ENCODE measurements around the gene UGT2B10.

Gene UGT2B10

GRCh38 chr4:68831642-68832041 is 15.8 kb downstream of the UGT2B10 start:
- H2AK5ac ChIP-seq (ENCODE audit: low read length): no peak overlapping the region
- no peaks in the 10 kb centered on the region for H3K36me3 ChIP-seq (ENCODE audit: control insufficient read depth, insufficient read depth, low read length)
- no peak overlapping the region for H3K56ac ChIP-seq (ENCODE audit: low read length)
- no peaks in the 10 kb centered on the region for H3K4me1 ChIP-seq (ENCODE audit: control insufficient read depth, low read depth, low read length)
- no peak overlapping the region for H4K5ac ChIP-seq (ENCODE audit: low read length)
- H3K9ac ChIP-seq (ENCODE audit: low read length): no peak overlapping the region
- H3K27ac ChIP-seq (ENCODE audit: low read depth, low read length): no peak overlapping the region
- no peak overlapping the region for H3K18ac ChIP-seq (ENCODE audit: low read length)
- no peak overlapping the region for H2BK5ac ChIP-seq (ENCODE audit: low read length)
- H4K8ac ChIP-seq (ENCODE audit: low read depth, low read length): no peak overlapping the region
- H3K23ac ChIP-seq (ENCODE audit: low read length): no peak overlapping the region
- no peaks in the 10 kb centered on the region for H3K79me2 ChIP-seq (ENCODE audit: control insufficient read depth, insufficient read depth, low read length)
- H2BK120ac ChIP-seq (ENCODE audit: low read depth, low read length): no peak overlapping the region
- no peak overlapping the region for H3K4ac ChIP-seq (ENCODE audit: low read depth, low read length)
- DNase-seq: no peak
- H3K4me3 ChIP-seq (ENCODE audit: low read length): no peak overlapping the region
- no peaks in the 10 kb centered on the region for H3K79me1 ChIP-seq (ENCODE audit: low read length)
- no peaks in the 10 kb centered on the region for H3K27me3 ChIP-seq (ENCODE audit: insufficient read depth, low read length, poor library complexity)
- no peak overlapping the region for H2BK15ac ChIP-seq (replicated peaks; ENCODE audit: low read depth)
- no peak overlapping the region for H3K4me2 ChIP-seq (ENCODE audit: low read length)

GRCh38 chr4:68850293-68850692 is 34.5 kb downstream of the UGT2B10 start:
- Histone ChIP-seq H4K5ac (ENCODE audit: low read length) (no peak overlapping the region), H2BK15ac (replicated peaks; ENCODE audit: low read depth) (no peak overlapping the region), H3K79me2 (ENCODE audit: control insufficient read depth, insufficient read depth, low read length) (no peaks in the 10 kb centered on the region), H3K4me2 (ENCODE audit: low read length) (no peak overlapping the region), H3K18ac (ENCODE audit: low read length) (no peak overlapping the region), H3K4me1 (ENCODE audit: control insufficient read depth, low read depth, low read length) (no peaks in the 10 kb centered on the region), H3K27ac (ENCODE audit: low read depth, low read length) (no peak overlapping the region), H3K36me3 (ENCODE audit: control insufficient read depth, insufficient read depth, low read length) (no peaks in the 10 kb centered on the region), H3K27me3 (ENCODE audit: insufficient read depth, low read length, poor library complexity) (no peaks in the 10 kb centered on the region), H2AK5ac (ENCODE audit: low read length) (no peak overlapping the region), H3K56ac (ENCODE audit: low read length) (no peak overlapping the region), H2BK120ac (ENCODE audit: low read depth, low read length) (no peak overlapping the region), H3K4me3 (ENCODE audit: low read length) (no peak overlapping the region), H3K4ac (ENCODE audit: low read depth, low read length) (no peak overlapping the region), H4K8ac (ENCODE audit: low read depth, low read length) (no peak overlapping the region), H3K79me1 (ENCODE audit: low read length) (no peaks in the 10 kb centered on the region), H3K9ac (ENCODE audit: low read length) (no peak overlapping the region), H3K23ac (ENCODE audit: low read length) (no peak overlapping the region), H2BK5ac (ENCODE audit: low read length) (no peak overlapping the region)
- no CpG with 5 or more reads among the region's 3 CpGs for WGBS (ENCODE audit: extremely low coverage, insufficient coverage, low lambda C conversion rate)
- DNase-seq: no peak

GRCh38 chr4:68855771-68856170 is 40.0 kb downstream of the UGT2B10 start:
- H3K4me3 ChIP-seq (ENCODE audit: low read length): no peak overlapping the region
- no peaks in the 10 kb centered on the region for H3K79me2 ChIP-seq (ENCODE audit: control insufficient read depth, insufficient read depth, low read length)
- no peak overlapping the region for H3K27ac ChIP-seq (ENCODE audit: low read depth, low read length)
- H3K18ac ChIP-seq (ENCODE audit: low read length): no peak overlapping the region
- no peaks in the 10 kb centered on the region for H3K79me1 ChIP-seq (ENCODE audit: low read length)
- no peaks in the 10 kb centered on the region for H3K4me1 ChIP-seq (ENCODE audit: control insufficient read depth, low read depth, low read length)
- H3K27me3 ChIP-seq (ENCODE audit: insufficient read depth, low read length, poor library complexity): no peaks in the 10 kb centered on the region
- no peak overlapping the region for H2BK5ac ChIP-seq (ENCODE audit: low read length)
- H3K23ac ChIP-seq (ENCODE audit: low read length): no peak overlapping the region
- H3K36me3 ChIP-seq (ENCODE audit: control insufficient read depth, insufficient read depth, low read length): no peaks in the 10 kb centered on the region
- no peak overlapping the region for H3K56ac ChIP-seq (ENCODE audit: low read length)
- H4K5ac ChIP-seq (ENCODE audit: low read length): no peak overlapping the region
- no peak overlapping the region for H2BK120ac ChIP-seq (ENCODE audit: low read depth, low read length)
- no peak overlapping the region for H3K4ac ChIP-seq (ENCODE audit: low read depth, low read length)
- H2AK5ac ChIP-seq (ENCODE audit: low read length): no peak overlapping the region
- H3K4me2 ChIP-seq (ENCODE audit: low read length): no peak overlapping the region
- peak; percentile 22 for DNase-seq
- H4K8ac ChIP-seq (ENCODE audit: low read depth, low read length): no peak overlapping the region
- H3K9ac ChIP-seq (ENCODE audit: low read length): no peak overlapping the region
- no CpG with 5 or more reads among the region's 2 CpGs for WGBS (ENCODE audit: extremely low coverage, insufficient coverage, low lambda C conversion rate)
- H2BK15ac ChIP-seq (replicated peaks; ENCODE audit: low read depth): no peak overlapping the region

- Histone ChIP-seq H3K56ac (ENCODE audit: low read length) (no peak overlapping the region), H3K36me3 (ENCODE audit: control insufficient read depth, insufficient read depth, low read length) (no peaks in the 10 kb centered on the region), H3K4me3 (ENCODE audit: low read length) (no peak overlapping the region), H3K27me3 (ENCODE audit: insufficient read depth, low read length, poor library complexity) (no peaks in the 10 kb centered on the region), H4K5ac (ENCODE audit: low read length) (no peak overlapping the region), H2BK5ac (ENCODE audit: low read length) (no peak overlapping the region), H3K27ac (ENCODE audit: low read depth, low read length) (no peak overlapping the region), H4K8ac (ENCODE audit: low read depth, low read length) (no peak overlapping the region), H3K4me1 (ENCODE audit: control insufficient read depth, low read depth, low read length) (no peaks in the 10 kb centered on the region), H3K4me2 (ENCODE audit: low read length) (no peak overlapping the region), H3K18ac (ENCODE audit: low read length) (no peak overlapping the region), H2BK15ac (replicated peaks; ENCODE audit: low read depth) (no peak overlapping the region), H3K79me1 (ENCODE audit: low read length) (no peaks in the 10 kb centered on the region), H3K79me2 (ENCODE audit: control insufficient read depth, insufficient read depth, low read length) (no peaks in the 10 kb centered on the region), H2AK5ac (ENCODE audit: low read length) (no peak overlapping the region), H2BK120ac (ENCODE audit: low read depth, low read length) (no peak overlapping the region), H3K23ac (ENCODE audit: low read length) (no peak overlapping the region), H3K4ac (ENCODE audit: low read depth, low read length) (no peak overlapping the region), H3K9ac (ENCODE audit: low read length) (no peak overlapping the region)
- DNase-seq: no peak
Observed at GRCh38 chr4:68858039-68858438, 42.2 kb downstream of the UGT2B10 start.

GRCh38 chr4:68859655-68860054 is 43.9 kb downstream of the UGT2B10 start:
- H3K4me1 ChIP-seq (ENCODE audit: control insufficient read depth, low read depth, low read length): no peaks in the 10 kb centered on the region
- no peak overlapping the region for H3K23ac ChIP-seq (ENCODE audit: low read length)
- H3K27me3 ChIP-seq (ENCODE audit: insufficient read depth, low read length, poor library complexity): no peaks in the 10 kb centered on the region
- no peak overlapping the region for H4K8ac ChIP-seq (ENCODE audit: low read depth, low read length)
- no peak overlapping the region for H2BK5ac ChIP-seq (ENCODE audit: low read length)
- no peak overlapping the region for H2BK120ac ChIP-seq (ENCODE audit: low read depth, low read length)
- H3K4me3 ChIP-seq (ENCODE audit: low read length): no peak overlapping the region
- H2BK15ac ChIP-seq (replicated peaks; ENCODE audit: low read depth): no peak overlapping the region
- WGBS (ENCODE audit: extremely low coverage, insufficient coverage, low lambda C conversion rate): no CpG with 5 or more reads among the region's 1 CpG
- H3K4ac ChIP-seq (ENCODE audit: low read depth, low read length): no peak overlapping the region
- no peak overlapping the region for H3K4me2 ChIP-seq (ENCODE audit: low read length)
- H3K36me3 ChIP-seq (ENCODE audit: control insufficient read depth, insufficient read depth, low read length): no peaks in the 10 kb centered on the region
- H3K9ac ChIP-seq (ENCODE audit: low read length): no peak overlapping the region
- no peak for DNase-seq
- H3K79me2 ChIP-seq (ENCODE audit: control insufficient read depth, insufficient read depth, low read length): no peaks in the 10 kb centered on the region
- H3K56ac ChIP-seq (ENCODE audit: low read length): no peak overlapping the region
- no peak overlapping the region for H2AK5ac ChIP-seq (ENCODE audit: low read length)
- no peaks in the 10 kb centered on the region for H3K79me1 ChIP-seq (ENCODE audit: low read length)
- H3K18ac ChIP-seq (ENCODE audit: low read length): no peak overlapping the region
- H4K5ac ChIP-seq (ENCODE audit: low read length): no peak overlapping the region
- no peak overlapping the region for H3K27ac ChIP-seq (ENCODE audit: low read depth, low read length)

- Histone ChIP-seq H3K4me1 (ENCODE audit: control insufficient read depth, low read depth, low read length) (no peaks in the 10 kb centered on the region), H3K4me3 (ENCODE audit: low read length) (no peak overlapping the region), H3K36me3 (ENCODE audit: control insufficient read depth, insufficient read depth, low read length) (no peaks in the 10 kb centered on the region), H2BK15ac (replicated peaks; ENCODE audit: low read depth) (no peak overlapping the region), H4K8ac (ENCODE audit: low read depth, low read length) (no peak overlapping the region), H3K27ac (ENCODE audit: low read depth, low read length) (no peak overlapping the region), H3K4me2 (ENCODE audit: low read length) (no peak overlapping the region), H4K5ac (ENCODE audit: low read length) (no peak overlapping the region), H3K27me3 (ENCODE audit: insufficient read depth, low read length, poor library complexity) (no peaks in the 10 kb centered on the region), H3K79me1 (ENCODE audit: low read length) (no peaks in the 10 kb centered on the region), H2AK5ac (ENCODE audit: low read length) (no peak overlapping the region), H3K18ac (ENCODE audit: low read length) (no peak overlapping the region), H2BK120ac (ENCODE audit: low read depth, low read length) (no peak overlapping the region), H3K56ac (ENCODE audit: low read length) (no peak overlapping the region), H3K9ac (ENCODE audit: low read length) (no peak overlapping the region), H3K4ac (ENCODE audit: low read depth, low read length) (no peak overlapping the region), H3K79me2 (ENCODE audit: control insufficient read depth, insufficient read depth, low read length) (no peaks in the 10 kb centered on the region), H2BK5ac (ENCODE audit: low read length) (no peak overlapping the region), H3K23ac (ENCODE audit: low read length) (no peak overlapping the region)
- no peak for DNase-seq
Observed at GRCh38 chr4:68861057-68861456, 45.3 kb downstream of the UGT2B10 start.
